ENCODE measurements around the gene NTN5. TPM values are rescaled to one million over a fixed set of nuclear protein-coding genes. Genes with fewer than 3 reads are reported as not detected.

The NTN5 gene
- total and polyA plus RNA-seq, 9 of the 15 experiments (the other 6 are each of a cell fraction or from before 2014, with no cell fraction given) = not detected

GRCh38 chr19:48646001-48646721 lies 26.7 kb downstream of the NTN5 start, which contains the start of gene CA11 (continued):
- TF ChIP-seq TAF1 (IDR thresholded peaks at IDR 0.05; ENCODE audit: control insufficient read depth, extremely low read depth, insufficient read depth, low read length, severe bottlenecking) = no peak
- TF ChIP-seq ZNF77 (CRISPR knock-in tag; IDR thresholded peaks at IDR 0.05) = no peak
- no peak for TF ChIP-seq SAP30 (IDR thresholded peaks at IDR 0.05; ENCODE audit: borderline replicate concordance, insufficient read depth, low read depth, low read length, poor library complexity, severe bottlenecking)
- TF ChIP-seq KAT8 (IDR thresholded peaks at IDR 0.05; ENCODE audit: low read depth) = no peak
- 0 out of 2 replicates have a peak, but pooled peaks have one; percentile 48 for TF ChIP-seq SMARCA4 (IDR thresholded peaks at IDR 0.05)
- TF ChIP-seq JUN (IDR thresholded peaks at IDR 0.05; ENCODE audit: borderline replicate concordance, low read depth, low read length) = no peak
- TF ChIP-seq JUN (CRISPR knock-in tag; IDR thresholded peaks at IDR 0.05; ENCODE audit: borderline replicate concordance) = no peak
- no peak for TF ChIP-seq BRCA1 (IDR thresholded peaks at IDR 0.05)
- no peak for TF ChIP-seq BRCA1 (CRISPR knock-in tag; IDR thresholded peaks at IDR 0.05)
- TF ChIP-seq ZNF174 (CRISPR knock-in tag; IDR thresholded peaks at IDR 0.05) = no peak
- no peak for TF ChIP-seq ZNF431 (CRISPR knock-in tag; IDR thresholded peaks at IDR 0.05)
- peak; percentile 19; the same call in 1 of the 2 replicates for TF ChIP-seq PKNOX1 (IDR thresholded peaks at IDR 0.05)
- no peak for TF ChIP-seq IFI16 (CRISPR knock-in tag; IDR thresholded peaks at IDR 0.05)
- TF ChIP-seq NFIC (IDR thresholded peaks at IDR 0.05) = peak; percentile 31; the same call in 1 of the 2 replicates
- TF ChIP-seq ZNF76 (CRISPR knock-in tag; IDR thresholded peaks at IDR 0.05; ENCODE audit: borderline replicate concordance) = no peak
- TF ChIP-seq ATF4 (CRISPR knock-in tag; IDR thresholded peaks at IDR 0.05) = no peak
- TF ChIP-seq ZNF24 (IDR thresholded peaks at IDR 0.05) = no peak
- peak; percentile 3 to 94; a peak in 2 of 4 replicates for TF ChIP-seq HDAC1 (IDR thresholded peaks at IDR 0.05)
- TF ChIP-seq PYGO2 (tag; IDR thresholded peaks at IDR 0.05) = no peak
- TF ChIP-seq HNRNPLL (IDR thresholded peaks at IDR 0.05; ENCODE audit: low read depth, low read length, poor library complexity, severe bottlenecking) = no peak
- TF ChIP-seq SOX6 (IDR thresholded peaks at IDR 0.05) = no peak
- TF ChIP-seq ZNF445 (CRISPR knock-in tag; IDR thresholded peaks at IDR 0.05; ENCODE audit: low read depth) = no peak
- no peak for TF ChIP-seq PPARD (CRISPR knock-in tag; IDR thresholded peaks at IDR 0.05)
- TF ChIP-seq CHAMP1 (IDR thresholded peaks at IDR 0.05) = peak; percentile 46; the same call in 1 of the 2 replicates
- TF ChIP-seq E2F4 (CRISPR knock-in tag; IDR thresholded peaks at IDR 0.05; ENCODE audit: low read depth) = no peak
